HepG2 (cell line): ENCODE results near the gene LARP1. TPM values are rescaled to one million over a fixed set of nuclear protein-coding genes. Genes with fewer than 3 reads are reported as not detected.

Experiments
- BRCA1 ChIP-seq: sonication (generic); formaldehyde crosslinking; IDR thresholded peaks from 2 replicates; pipeline ENCODE4 v1.4.0; 2020; ENCODE audit warnings: missing genetic modification reagents
- EHMT2 ChIP-seq: fragments of 200-600 bp; sonication (generic); IDR thresholded peaks from 2 replicates; pipeline ENCODE4 v1.7.0; 2017; ENCODE audit warnings: antibody characterized with exemption, low read depth, low read length, borderline replicate concordance
- HDAC1 ChIP-seq: sonication (generic); formaldehyde crosslinking; IDR thresholded peaks from 2 replicates; pipeline ENCODE4 v1.5.1; 2020; ENCODE audit warnings: mild to moderate bottlenecking, missing genetic modification reagents
- KDM4B ChIP-seq: sonication (generic); formaldehyde crosslinking; IDR thresholded peaks from 2 replicates; pipeline ENCODE4 v1.4.0; 2020; ENCODE audit warnings: missing genetic modification reagents
- MIER3 ChIP-seq: IDR thresholded peaks from 2 replicates; pipeline ENCODE4 v1.6.1; 2016; ENCODE audit warnings: missing compliant biosample characterization, borderline replicate concordance
- NPAS2 ChIP-seq: sonication (generic); formaldehyde crosslinking; IDR thresholded peaks from 2 replicates; pipeline ENCODE4 v1.8.0; 2022; ENCODE audit warnings: mild to moderate bottlenecking, missing genetic modification reagents, borderline replicate concordance
- POLR2G ChIP-seq: fragments of 200-400 bp; formaldehyde crosslinking; IDR thresholded peaks from 2 replicates; pipeline ENCODE4 v1.6.1; 2018; ENCODE audit warnings: mild to moderate bottlenecking, low read depth, low read length, moderate library complexity
- RAD21 ChIP-seq: fragments of 450-650 bp; formaldehyde crosslinking; IDR thresholded peaks from 2 replicates; pipeline ENCODE4 v1.5.0; 2020; ENCODE audit warnings: mild to moderate bottlenecking
- SIN3A ChIP-seq: IDR thresholded peaks from 2 replicates; pipeline ENCODE4 v1.6.1; 2011; ENCODE audit warnings: low read depth, mild to moderate bottlenecking, control low read depth, low read length, borderline replicate concordance
- SP140L ChIP-seq: sonication (generic); formaldehyde crosslinking; IDR thresholded peaks from 2 replicates; pipeline ENCODE4 v1.4.0; 2020; ENCODE audit warnings: missing genetic modification reagents, borderline replicate concordance
- THYN1 ChIP-seq: sonication (generic); formaldehyde crosslinking; IDR thresholded peaks from 2 replicates; pipeline ENCODE4 v1.8.1; 2023; ENCODE audit warnings: low read depth, mild to moderate bottlenecking, moderate library complexity, missing genetic modification reagents, borderline replicate concordance
- TMF1 ChIP-seq: sonication (generic); formaldehyde crosslinking; IDR thresholded peaks from 2 replicates; pipeline ENCODE4 v1.8.1; 2022; ENCODE audit warnings: low read depth, missing genetic modification reagents
- TRIM24 ChIP-seq: sonication (generic); formaldehyde crosslinking; IDR thresholded peaks from 2 replicates; pipeline ENCODE4 v1.8.0; 2022; ENCODE audit warnings: mild to moderate bottlenecking, missing genetic modification reagents
- ZNF20 ChIP-seq: sonication (generic); formaldehyde crosslinking; IDR thresholded peaks from 2 replicates; pipeline ENCODE4 v1.4.0; 2020; ENCODE audit warnings: mild to moderate bottlenecking, moderate library complexity, missing genetic modification reagents
- polyA plus RNA-seq, 8 experiments: library from polyadenylated mRNA; depleted of rRNA in 3 of 8; stranded (reverse) in 7 of 8; unstranded in 1 of 8; fragments of >200 nt; fragmentation: Illumina TruSeq in 4 of 8; extraction: Trizol in 4 of 8; gene quantifications; 2 replicates each; pipeline versions ENCODE4 v1.2.1 to v1.2.3, GENCODE V29; 2011 to 2016; ENCODE audit warnings: low read depth in 4 of 8, missing spikeins in 1 of 8, mixed read lengths in 1 of 8; ENCODE audit not compliant: insufficient read depth in 1 of 8
- total RNA-seq, 5 experiments: library from RNA; depleted of rRNA; stranded (reverse); fragments of >200 nt; fragmentation: Illumina TruSeq; extraction: Trizol; gene quantifications; 2 replicates each; pipeline ENCODE4 v1.2.3, GENCODE V29; 2016; ENCODE audit warnings: low read depth in 1 of 5
- TF ChIP-seq, protein P1 (sequence below): sonication (generic); formaldehyde crosslinking; IDR thresholded peaks from 2 replicates; pipeline ENCODE4 v1.4.0; 2020; ENCODE audit warnings: mild to moderate bottlenecking, missing genetic modification reagents
- TF ChIP-seq, protein P2 (sequence below), 2 experiments: fragments of 450-650 bp in 1 of 2; sonication (generic) in 1 of 2; formaldehyde crosslinking; IDR thresholded peaks; 2 replicates each; pipeline versions ENCODE4 v1.5.0 to v1.8.0; 2020 to 2022; ENCODE audit warnings: mild to moderate bottlenecking in 1 of 2, missing genetic modification reagents in 1 of 2
- TF ChIP-seq, protein P3 (sequence below): sonication (generic); formaldehyde crosslinking; IDR thresholded peaks from 2 replicates; pipeline ENCODE4 v1.8.1; 2023; ENCODE audit warnings: missing genetic modification reagents, inconsistent platforms, borderline replicate concordance
- TF ChIP-seq, protein P4 (sequence below): sonication (generic); formaldehyde crosslinking; IDR thresholded peaks from 2 replicates; pipeline ENCODE4 v1.4.0; 2020; ENCODE audit warnings: missing genetic modification reagents
- TF ChIP-seq, protein P5 (sequence below): sonication (generic); formaldehyde crosslinking; IDR thresholded peaks from 2 replicates; pipeline ENCODE4 v1.8.1; 2023; ENCODE audit warnings: mild to moderate bottlenecking, moderate library complexity, missing genetic modification reagents

The LARP1 gene
- total and polyA plus RNA-seq, 2 of the 13 experiments (the other 11 are each of a cell fraction or from before 2014, with no cell fraction given), result 45.2 to 61.4 TPM

DNA sequence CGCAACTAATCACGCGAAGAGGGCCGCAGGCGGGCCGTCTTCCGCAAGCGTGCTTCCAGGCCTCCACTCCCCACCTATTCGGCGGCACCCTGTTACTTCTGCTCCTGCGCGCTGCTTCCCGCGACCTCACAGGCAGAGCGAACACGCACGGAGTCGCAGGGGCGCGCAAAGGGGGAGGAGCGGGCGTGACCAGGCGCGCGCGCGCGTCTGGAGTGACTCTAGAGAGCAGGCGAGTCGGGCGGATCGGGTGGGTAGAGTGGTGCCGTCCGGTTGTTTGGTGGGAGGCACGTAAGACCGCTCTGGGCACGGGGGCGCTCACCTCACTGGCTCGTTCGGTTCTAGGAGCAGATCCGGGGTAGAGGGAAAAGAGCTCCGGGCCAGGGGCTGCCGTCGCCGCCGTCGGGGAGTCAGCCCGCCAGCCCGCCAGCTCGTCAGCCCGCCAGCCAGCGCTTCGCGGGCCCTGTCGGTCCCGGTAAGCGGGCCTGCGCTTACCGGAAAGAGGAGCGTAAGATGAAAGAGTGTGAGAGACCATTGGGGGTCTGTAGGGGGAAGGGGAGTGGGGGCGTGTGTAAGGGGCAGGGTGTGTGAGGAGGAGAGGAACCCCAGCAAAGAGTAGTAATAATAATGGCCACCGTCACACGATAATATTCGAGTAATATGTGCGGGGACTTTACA lies 103.3 kb downstream of the LARP1 start, which contains the start of gene CNOT8 (continued):
- TF ChIP-seq, protein P1, sequence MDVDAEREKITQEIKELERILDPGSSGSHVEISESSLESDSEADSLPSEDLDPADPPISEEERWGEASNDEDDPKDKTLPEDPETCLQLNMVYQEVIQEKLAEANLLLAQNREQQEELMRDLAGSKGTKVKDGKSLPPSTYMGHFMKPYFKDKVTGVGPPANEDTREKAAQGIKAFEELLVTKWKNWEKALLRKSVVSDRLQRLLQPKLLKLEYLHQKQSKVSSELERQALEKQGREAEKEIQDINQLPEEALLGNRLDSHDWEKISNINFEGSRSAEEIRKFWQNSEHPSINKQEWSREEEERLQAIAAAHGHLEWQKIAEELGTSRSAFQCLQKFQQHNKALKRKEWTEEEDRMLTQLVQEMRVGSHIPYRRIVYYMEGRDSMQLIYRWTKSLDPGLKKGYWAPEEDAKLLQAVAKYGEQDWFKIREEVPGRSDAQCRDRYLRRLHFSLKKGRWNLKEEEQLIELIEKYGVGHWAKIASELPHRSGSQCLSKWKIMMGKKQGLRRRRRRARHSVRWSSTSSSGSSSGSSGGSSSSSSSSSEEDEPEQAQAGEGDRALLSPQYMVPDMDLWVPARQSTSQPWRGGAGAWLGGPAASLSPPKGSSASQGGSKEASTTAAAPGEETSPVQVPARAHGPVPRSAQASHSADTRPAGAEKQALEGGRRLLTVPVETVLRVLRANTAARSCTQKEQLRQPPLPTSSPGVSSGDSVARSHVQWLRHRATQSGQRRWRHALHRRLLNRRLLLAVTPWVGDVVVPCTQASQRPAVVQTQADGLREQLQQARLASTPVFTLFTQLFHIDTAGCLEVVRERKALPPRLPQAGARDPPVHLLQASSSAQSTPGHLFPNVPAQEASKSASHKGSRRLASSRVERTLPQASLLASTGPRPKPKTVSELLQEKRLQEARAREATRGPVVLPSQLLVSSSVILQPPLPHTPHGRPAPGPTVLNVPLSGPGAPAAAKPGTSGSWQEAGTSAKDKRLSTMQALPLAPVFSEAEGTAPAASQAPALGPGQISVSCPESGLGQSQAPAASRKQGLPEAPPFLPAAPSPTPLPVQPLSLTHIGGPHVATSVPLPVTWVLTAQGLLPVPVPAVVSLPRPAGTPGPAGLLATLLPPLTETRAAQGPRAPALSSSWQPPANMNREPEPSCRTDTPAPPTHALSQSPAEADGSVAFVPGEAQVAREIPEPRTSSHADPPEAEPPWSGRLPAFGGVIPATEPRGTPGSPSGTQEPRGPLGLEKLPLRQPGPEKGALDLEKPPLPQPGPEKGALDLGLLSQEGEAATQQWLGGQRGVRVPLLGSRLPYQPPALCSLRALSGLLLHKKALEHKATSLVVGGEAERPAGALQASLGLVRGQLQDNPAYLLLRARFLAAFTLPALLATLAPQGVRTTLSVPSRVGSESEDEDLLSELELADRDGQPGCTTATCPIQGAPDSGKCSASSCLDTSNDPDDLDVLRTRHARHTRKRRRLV, result no peak
- no peak for TF ChIP-seq EHMT2
- no peak for TF ChIP-seq ZNF20 (CRISPR knock-in tag)
- no peak for TF ChIP-seq SIN3A
- peak; percentile 53; the same call in 1 of the 2 replicates for TF ChIP-seq HDAC1 (CRISPR knock-in tag)
- no peak for TF ChIP-seq THYN1
- TF ChIP-seq TRIM24 (CRISPR knock-in tag), result no peak
- no peak for TF ChIP-seq BRCA1 (CRISPR knock-in tag)
- TF ChIP-seq SP140L (CRISPR knock-in tag), result no peak
- TF ChIP-seq, protein P2, sequence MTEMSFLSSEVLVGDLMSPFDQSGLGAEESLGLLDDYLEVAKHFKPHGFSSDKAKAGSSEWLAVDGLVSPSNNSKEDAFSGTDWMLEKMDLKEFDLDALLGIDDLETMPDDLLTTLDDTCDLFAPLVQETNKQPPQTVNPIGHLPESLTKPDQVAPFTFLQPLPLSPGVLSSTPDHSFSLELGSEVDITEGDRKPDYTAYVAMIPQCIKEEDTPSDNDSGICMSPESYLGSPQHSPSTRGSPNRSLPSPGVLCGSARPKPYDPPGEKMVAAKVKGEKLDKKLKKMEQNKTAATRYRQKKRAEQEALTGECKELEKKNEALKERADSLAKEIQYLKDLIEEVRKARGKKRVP (CRISPR knock-in tag; IDR thresholded peaks at IDR 0.05), result peak in 1 of 2 experiments; percentile 63; a peak in 1 of 4 replicates
- peak; percentile 20; the same call in 1 of the 2 replicates for TF ChIP-seq RAD21 (CRISPR knock-in tag)
- peak; percentile 90 for TF ChIP-seq KDM4B (CRISPR knock-in tag)
- no peak for TF ChIP-seq NPAS2
- TF ChIP-seq, protein P3, sequence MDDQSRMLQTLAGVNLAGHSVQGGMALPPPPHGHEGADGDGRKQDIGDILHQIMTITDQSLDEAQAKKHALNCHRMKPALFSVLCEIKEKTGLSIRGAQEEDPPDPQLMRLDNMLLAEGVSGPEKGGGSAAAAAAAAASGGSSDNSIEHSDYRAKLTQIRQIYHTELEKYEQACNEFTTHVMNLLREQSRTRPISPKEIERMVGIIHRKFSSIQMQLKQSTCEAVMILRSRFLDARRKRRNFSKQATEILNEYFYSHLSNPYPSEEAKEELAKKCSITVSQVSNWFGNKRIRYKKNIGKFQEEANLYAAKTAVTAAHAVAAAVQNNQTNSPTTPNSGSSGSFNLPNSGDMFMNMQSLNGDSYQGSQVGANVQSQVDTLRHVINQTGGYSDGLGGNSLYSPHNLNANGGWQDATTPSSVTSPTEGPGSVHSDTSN, result no peak; the same call in 1 of the 2 replicates
- peak; percentile 67; the same call in 1 of the 2 replicates for TF ChIP-seq MIER3
- TF ChIP-seq TMF1, result peak; percentile 54; the same call in 1 of the 2 replicates
- TF ChIP-seq, protein P4, sequence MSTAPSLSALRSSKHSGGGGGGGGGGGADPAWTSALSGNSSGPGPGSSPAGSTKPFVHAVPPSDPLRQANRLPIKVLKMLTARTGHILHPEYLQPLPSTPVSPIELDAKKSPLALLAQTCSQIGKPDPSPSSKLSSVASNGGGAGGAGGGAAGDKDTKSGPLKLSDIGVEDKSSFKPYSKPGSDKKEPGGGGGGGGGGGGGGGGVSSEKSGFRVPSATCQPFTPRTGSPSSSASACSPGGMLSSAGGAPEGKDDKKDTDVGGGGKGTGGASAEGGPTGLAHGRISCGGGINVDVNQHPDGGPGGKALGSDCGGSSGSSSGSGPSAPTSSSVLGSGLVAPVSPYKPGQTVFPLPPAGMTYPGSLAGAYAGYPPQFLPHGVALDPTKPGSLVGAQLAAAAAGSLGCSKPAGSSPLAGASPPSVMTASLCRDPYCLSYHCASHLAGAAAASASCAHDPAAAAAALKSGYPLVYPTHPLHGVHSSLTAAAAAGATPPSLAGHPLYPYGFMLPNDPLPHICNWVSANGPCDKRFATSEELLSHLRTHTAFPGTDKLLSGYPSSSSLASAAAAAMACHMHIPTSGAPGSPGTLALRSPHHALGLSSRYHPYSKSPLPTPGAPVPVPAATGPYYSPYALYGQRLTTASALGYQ (CRISPR knock-in tag), result no peak; the same call in 1 of the 2 replicates
- peak; percentile 91 for TF ChIP-seq POLR2G
- TF ChIP-seq, protein P5, sequence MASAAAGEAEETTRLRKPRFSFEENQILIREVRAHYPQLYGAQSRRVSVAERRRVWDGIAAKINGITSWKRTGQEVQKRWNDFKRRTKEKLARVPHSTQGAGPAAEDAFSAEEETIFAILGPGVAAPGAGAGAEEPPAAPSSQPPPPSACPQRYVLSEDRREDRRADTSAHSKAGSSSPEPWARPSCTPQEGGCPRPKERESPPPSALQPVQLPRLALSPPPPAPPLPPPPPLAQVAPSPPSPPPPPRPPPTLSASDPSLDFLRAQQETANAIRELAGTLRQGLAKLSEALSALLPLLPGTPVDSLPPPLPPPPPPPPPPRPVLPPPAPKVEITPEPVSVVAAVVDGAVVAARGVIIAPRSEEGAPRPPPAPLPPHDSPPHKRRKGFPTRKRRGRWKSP (CRISPR knock-in tag), result peak; percentile 49; the same call in 1 of the 2 replicates
